NCI-H69 (cell line): ENCODE results near the gene FAF1.
"Not testable (repeated sequence)": the region's sequence is repeated elsewhere in the genome, so short reads cannot be mapped to it uniquely, and the experiment has no call there.

Experiments
- DNase-seq: peaks from one replicate; lab custom pipeline; 2025; lab: John Stamatoyannopoulos, UW

The FAF1 gene

GRCh38 chr1:50553921-50554320, 406.1 kb downstream of the FAF1 start:
- no peak for DNase-seq

- DNase-seq, result no peak
Measured at GRCh38 chr1:50548243-50548642, 411.8 kb downstream of the FAF1 start.

- no peak for DNase-seq
Measured at GRCh38 chr1:50542362-50542761, 417.7 kb downstream of the FAF1 start.

DNA sequence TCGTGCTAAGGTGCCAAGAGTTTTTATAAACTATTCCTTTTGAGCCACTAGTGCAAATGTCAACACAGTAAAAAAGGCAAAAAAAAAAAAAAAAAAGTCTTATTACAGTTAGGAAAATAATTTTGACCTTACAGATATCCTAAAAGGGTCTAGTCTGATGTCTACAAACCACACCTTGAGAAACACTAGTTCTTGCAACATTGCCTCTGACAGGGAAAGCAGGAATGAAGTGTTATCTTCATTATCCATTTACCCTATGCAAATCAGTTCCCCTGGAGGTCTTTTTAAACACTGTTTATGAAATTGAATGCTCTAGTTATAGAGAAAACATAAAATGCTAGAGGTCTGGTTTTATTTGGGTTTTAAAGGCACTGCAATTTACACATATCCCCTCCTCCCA, 421.6 kb downstream of the FAF1 start:
- DNase-seq, result no peak

- DNase-seq, result no peak
Measured at GRCh38 chr1:50531601-50532000, 428.5 kb downstream of the FAF1 start.

- DNase-seq, result no peak
Measured at GRCh38 chr1:50531027-50531426, 429.0 kb downstream of the FAF1 start.

DNA sequence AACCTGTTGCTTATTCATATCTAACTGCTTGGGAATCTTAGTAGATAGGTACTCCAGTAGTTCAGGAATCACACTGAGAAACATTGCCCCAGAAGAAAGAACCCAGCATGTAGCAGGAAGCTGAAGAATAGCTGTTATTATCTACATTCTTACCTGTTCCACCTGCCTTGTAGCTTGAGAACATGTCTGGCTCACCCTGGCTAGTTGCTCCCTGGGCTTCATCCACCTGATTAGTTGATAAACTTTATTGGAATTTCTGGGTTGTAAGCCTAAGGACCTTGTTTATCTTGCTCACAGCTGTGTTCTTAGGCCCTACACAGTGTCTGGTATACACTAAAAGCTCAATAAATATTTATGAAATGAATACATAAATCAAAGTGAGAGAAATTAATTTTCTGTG, 430.6 kb downstream of the FAF1 start:
- DNase-seq, result peak; percentile 3

- not testable (repeated sequence) for DNase-seq
Measured at GRCh38 chr1:50527987-50528320, 432.1 kb downstream of the FAF1 start.

DNA sequence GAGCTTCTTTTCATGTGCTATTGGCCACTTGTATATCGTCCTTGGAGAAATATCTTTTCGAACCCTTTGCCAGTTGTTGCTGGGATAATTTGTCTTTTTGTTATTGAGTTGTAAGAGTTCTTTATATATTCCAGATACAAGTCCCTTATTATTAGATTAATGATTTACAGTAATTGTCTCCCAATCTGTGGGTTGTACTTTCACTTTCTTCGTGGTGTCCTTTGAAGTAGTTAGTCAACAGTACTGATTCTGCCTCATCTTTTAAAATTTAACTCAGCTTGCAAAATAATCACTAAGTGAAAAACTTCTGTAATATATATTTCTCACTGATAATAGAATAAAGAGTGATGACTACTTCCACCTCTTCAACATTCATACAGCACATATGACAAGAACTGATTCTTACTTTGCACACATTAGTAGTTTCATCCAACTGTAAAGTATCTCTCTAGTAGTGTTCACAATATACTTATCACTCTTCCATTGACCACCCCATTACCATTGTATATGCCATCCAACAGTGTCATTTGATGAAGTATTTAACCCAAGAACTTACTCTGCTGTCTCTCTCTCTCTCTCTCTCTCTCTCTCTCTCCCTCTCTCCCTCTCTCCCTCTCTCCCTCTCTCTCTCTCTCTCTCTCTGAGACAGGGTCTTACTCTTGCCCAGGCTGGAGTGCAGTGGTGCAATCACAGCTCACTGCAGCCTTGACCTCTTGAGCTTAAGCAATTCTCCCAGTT, 432.6 kb downstream of the FAF1 start:
- no peak for DNase-seq

DNA sequence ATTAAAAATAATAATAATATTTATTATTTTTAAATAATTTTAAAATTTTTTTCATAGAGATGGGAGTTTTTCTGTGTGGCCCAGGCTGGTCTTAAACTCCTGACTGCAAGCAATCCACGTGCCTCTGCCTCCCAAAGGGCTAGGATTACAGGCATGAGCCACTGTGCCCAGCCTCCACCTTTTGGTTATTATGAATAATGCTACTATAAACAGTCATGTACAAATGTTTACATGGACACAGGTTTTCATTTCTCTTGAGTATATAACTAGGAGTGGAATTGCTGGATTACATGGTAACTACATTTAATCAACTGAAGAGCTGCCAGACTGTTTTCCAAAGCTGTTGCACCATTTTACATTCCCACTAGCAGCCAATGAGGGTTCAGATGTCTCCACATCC, 433.6 kb downstream of the FAF1 start:
- no peak for DNase-seq

GRCh38 chr1:50523548-50523947, 436.5 kb downstream of the FAF1 start:
- no peak for DNase-seq

- no peak for DNase-seq
Measured at GRCh38 chr1:50522691-50523342, 437.2 kb downstream of the FAF1 start.

DNA sequence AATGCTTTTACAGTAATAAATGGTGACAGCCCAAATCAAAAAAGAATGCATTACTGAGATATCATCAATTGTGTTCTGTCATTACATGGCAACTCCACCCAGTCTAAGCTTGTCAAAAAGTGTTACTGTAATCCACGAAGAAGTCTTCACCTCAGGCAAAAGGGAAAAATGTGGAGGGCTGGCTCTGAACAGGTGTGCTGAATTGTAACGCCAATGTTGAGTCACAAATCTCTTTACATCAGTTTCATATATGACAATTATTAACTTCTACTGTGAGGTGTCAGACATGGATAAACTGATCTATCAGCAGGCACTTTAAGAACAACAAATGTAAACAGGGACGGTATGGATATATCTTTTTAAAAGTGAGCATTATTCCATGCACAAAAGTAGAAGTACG, 438.4 kb downstream of the FAF1 start:
- no peak for DNase-seq

DNA sequence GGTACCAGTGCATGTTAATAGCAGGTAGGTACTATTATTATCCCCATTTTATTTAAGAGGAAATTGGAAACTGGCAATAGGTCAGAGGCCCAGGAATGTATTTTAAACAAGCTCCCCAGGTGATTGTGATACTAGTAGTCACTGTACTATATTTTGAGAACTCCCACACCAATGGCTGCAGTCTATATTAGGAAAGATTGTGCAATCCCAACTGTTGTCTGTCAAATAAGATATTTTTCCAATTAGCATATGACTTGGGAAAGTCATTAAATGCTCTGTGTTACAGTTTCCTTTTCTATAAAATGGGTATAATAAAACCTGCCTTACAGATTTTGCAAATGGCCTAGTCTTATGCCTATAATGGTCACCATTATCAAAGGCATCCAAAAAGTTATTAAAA, 442.6 kb downstream of the FAF1 start:
- no peak for DNase-seq

DNA sequence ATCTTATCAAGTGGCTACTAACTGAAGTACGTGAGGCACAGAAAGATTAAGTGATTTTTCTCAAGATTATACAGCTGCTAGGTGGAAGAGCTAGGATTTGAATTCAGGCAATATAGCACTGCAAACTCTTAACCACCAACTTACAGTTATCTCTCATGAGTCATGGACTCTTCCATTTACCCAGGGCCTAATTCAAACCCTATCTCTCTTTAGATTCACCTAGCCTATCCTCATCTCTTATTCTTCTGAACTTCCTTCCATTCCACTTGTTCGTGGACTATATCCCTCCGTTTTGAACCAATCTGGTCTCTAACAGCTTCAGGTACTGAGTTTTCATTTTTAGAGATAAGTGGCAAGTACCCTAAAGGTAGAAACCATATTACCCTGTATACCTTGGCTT, 444.0 kb downstream of the FAF1 start:
- DNase-seq, result no peak

DNA sequence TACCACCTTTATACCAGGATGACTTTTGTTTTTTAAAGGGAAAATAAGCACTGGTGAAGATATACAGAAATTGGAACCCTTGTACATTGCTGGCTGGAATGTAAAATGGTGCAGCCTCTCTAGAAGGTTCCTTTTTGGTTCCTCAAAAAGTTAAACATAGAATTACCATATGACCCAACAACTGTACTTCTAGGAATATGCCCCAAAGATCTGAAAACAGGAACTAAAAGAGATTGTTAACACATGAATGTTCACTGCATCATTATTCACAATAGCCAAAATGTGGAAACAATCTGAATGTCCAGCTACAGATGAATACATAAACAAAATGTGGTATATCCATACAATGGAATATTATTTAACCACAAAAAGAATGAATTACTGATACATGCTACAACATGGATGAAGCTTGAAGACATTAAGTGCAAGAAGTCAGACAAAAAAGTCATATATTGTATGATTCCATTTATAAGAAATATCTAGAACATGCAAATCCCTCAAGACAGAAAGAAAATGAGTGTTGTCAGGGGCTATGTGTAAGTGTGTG, 452.0 kb downstream of the FAF1 start:
- DNase-seq, result no peak

GRCh38 chr1:50505427-50505826, 454.6 kb downstream of the FAF1 start:
- no peak for DNase-seq

DNA sequence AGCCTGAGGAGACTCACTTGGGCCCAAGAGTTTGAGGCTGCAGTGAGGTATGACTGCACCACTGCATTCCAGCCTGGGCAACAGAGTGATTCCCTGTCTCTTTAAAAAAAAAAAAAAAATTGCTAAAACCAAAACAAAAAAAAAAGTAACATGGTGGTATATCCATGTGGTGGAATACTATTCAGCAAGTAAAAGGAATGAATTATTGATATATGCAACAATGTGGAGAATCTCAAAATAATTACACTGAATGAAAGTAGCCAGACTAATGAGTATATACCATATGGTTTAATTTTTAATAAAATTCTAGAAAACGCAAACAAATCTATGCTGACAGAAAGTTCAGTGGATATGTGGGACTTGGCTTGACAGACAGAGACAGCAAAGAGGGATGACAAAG, 456.6 kb downstream of the FAF1 start:
- DNase-seq, result no peak

DNA sequence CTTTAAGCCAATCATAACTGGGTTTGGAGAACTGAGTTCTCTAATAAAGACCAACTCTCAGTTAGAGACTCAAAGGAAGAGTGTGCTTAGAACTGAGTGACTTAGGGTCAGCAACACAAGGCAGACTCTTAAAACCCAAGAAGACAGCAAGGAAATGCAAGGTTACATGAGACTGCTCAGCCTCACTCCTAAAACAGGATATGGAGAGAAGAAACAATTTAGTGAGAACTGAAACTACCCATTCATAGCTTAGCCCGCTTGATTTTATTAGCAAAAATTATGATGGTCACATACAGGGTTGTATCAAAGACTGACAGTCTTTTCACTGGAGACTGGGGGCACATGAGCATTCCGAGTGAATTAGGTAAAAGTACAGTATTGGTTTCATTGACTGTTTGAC, 457.9 kb downstream of the FAF1 start:
- no peak for DNase-seq

GRCh38 chr1:50497007-50497406, 463.1 kb downstream of the FAF1 start:
- DNase-seq, result no peak

- peak; percentile 70 for DNase-seq
Measured at GRCh38 chr1:50493710-50494109, 466.4 kb downstream of the FAF1 start.

DNA sequence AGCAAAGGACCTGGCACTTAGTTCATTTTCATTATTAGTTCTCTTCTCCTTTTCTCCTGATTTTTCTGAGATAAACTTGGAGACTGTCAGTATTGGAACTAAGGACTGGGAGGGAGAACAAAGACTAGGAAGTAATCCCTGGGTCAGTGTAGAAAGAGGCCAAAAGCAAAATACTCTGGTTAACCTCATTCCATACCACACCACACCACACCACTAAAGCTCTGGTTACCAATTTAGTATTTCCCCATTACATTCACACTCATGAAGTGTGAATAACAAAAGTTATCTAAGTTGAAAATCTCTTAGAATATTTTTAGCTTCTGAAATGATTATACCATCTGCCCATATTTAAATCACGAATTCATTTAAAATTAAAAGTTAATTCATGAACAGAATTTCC, 467.9 kb downstream of the FAF1 start:
- DNase-seq, result no peak

- no peak for DNase-seq
Measured at GRCh38 chr1:50491142-50491541, 468.9 kb downstream of the FAF1 start.

DNA sequence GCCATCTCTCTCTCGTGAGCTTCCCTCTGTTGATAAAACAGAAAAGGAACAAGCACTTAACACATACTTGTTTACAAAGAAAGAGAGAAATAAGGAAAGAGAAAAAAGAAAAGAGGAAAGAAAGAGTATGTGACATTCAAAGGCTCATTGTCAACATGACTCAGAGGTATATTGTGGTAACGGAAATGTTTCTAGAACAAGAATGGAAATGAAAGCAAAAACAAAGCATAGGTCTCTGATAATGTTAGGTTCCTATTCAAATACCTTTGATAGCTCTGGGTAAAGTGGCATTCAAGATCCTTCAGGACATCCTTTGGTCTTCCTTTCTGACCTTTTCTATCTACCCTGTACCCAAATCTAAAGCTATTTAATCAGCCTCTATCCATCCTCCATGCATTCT, 469.4 kb downstream of the FAF1 start:
- DNase-seq, result no peak
